ENCODE results near the gene TBC1D30.

DNA sequence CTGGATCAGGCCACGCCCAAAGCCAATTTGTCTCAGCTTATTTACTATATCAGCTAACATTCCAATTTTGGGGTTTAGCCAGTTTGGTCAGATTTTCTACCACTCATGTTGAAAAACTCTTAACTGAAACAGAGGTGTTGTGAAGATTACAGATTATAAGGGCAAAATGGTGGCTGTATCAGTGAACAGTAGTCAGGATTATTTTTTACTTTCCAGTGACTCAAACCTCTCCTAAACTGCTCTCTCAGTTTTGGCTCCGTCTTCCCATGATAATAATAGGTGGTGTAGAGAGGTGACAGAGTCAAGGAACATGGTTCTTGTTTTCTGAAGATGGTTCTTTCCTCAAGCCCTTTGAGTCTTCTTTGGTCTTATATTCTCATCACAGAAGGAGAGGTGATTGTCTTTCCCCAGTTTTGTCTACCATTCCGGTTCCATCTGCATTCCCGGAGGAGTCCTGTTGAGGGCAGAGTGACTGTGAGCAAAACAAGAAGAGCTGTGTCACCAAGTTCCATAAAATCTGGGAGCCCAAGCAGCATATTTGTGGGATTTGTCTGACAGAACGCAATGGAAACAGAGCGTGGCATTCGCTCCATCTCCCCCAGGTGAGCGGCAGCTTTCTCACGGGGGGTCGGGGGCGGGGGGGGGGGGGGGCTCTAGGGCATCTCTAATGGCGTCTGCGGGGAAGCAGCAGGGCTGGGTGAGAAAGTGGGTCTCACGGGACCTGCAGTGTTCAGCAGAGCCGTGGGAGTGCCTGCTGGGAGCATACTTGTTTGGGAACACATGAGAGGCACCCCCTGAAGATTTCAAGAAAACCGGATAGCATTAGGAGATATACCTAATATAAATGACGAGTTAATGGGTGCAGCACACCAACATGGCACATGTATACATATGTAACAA is 59.1 kb downstream of the TBC1D30 start:
- TF ChIP-seq, protein P1, sequence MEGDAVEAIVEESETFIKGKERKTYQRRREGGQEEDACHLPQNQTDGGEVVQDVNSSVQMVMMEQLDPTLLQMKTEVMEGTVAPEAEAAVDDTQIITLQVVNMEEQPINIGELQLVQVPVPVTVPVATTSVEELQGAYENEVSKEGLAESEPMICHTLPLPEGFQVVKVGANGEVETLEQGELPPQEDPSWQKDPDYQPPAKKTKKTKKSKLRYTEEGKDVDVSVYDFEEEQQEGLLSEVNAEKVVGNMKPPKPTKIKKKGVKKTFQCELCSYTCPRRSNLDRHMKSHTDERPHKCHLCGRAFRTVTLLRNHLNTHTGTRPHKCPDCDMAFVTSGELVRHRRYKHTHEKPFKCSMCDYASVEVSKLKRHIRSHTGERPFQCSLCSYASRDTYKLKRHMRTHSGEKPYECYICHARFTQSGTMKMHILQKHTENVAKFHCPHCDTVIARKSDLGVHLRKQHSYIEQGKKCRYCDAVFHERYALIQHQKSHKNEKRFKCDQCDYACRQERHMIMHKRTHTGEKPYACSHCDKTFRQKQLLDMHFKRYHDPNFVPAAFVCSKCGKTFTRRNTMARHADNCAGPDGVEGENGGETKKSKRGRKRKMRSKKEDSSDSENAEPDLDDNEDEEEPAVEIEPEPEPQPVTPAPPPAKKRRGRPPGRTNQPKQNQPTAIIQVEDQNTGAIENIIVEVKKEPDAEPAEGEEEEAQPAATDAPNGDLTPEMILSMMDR (IDR thresholded peaks at IDR 0.05; ENCODE audit: insufficient read depth, low read length, poor library complexity, severe bottlenecking), result no peak
- TF ChIP-seq EZH2phosphoT487 (conservative IDR thresholded peaks at IDR 0.05; ENCODE audit: low read length), result no peak

All from SU-DHL-6 (cell line).